ENCODE results near the gene PIP5K1B. TPM values are rescaled to one million over a fixed set of nuclear protein-coding genes. Genes with fewer than 3 reads are reported as not detected.
A peak's percentile ranks its signal among the peaks of the same experiment; 100 is the strongest.

The PIP5K1B gene
- total RNA-seq, 1 experiment from 2014 or later = 0.16 TPM

DNA sequence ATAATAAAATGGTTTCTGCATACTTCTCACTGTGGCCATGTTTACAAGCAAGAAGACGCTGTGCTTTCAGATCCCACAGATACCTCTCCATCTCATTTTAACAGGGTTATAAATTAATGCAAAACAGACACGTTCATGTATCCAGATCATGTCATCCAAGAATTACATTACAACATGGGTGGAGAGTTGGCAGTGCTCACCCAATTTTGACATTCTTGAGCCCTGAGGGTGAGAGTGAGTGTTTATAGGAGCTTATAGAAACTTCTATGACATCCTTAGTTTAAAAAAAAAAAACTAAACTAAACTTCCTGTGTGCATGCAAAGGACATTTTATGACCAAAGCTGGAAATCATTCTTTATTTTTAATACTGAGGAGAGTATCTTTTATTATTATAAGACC lies 299.8 kb downstream of the PIP5K1B start:
- intact Hi-C loops (cut with micrococcal nuclease) = no loop called here
- no peaks in the 10 kb centered on the region for H3K36me3 Mint-ChIP-seq (ENCODE audit: insufficient read depth, unreplicated experiment)
- ChIA-PET POLR2A (interaction anchor here (0.5 to 1.6 kb wide), 3 partner anchors 31 to 224 kb away, joined by 3 to 4 read pairs (median 3); partner anchors contain the start of gene FXN), CTCF (interaction anchor here (0.6 to 2.5 kb wide), 3 partner anchors 23 to 421 kb away, joined by 3 to 16 read pairs (median 13); no protein-coding TSS in a partner anchor)
- DNase-seq (ENCODE audit: unreplicated experiment) = peak; percentile 64
- peaks cover 6% of the 10 kb centered on the region for H3K4me1 Mint-ChIP-seq (ENCODE audit: insufficient read depth, unreplicated experiment)
- no peak overlapping the region for H3K4me3 Mint-ChIP-seq (ENCODE audit: unreplicated experiment)
- peaks cover 65% of the 10 kb centered on the region for H3K27me3 Mint-ChIP-seq (ENCODE audit: insufficient read depth, unreplicated experiment)
- no TSS peak for BruUV-seq (replicated peaks)
- no peak overlapping the region for H3K27ac Mint-ChIP-seq (ENCODE audit: low read depth, unreplicated experiment)
- H3K9me3 Mint-ChIP-seq (ENCODE audit: unreplicated experiment) = no peaks in the 10 kb centered on the region
- TF ChIP-seq, protein P1, sequence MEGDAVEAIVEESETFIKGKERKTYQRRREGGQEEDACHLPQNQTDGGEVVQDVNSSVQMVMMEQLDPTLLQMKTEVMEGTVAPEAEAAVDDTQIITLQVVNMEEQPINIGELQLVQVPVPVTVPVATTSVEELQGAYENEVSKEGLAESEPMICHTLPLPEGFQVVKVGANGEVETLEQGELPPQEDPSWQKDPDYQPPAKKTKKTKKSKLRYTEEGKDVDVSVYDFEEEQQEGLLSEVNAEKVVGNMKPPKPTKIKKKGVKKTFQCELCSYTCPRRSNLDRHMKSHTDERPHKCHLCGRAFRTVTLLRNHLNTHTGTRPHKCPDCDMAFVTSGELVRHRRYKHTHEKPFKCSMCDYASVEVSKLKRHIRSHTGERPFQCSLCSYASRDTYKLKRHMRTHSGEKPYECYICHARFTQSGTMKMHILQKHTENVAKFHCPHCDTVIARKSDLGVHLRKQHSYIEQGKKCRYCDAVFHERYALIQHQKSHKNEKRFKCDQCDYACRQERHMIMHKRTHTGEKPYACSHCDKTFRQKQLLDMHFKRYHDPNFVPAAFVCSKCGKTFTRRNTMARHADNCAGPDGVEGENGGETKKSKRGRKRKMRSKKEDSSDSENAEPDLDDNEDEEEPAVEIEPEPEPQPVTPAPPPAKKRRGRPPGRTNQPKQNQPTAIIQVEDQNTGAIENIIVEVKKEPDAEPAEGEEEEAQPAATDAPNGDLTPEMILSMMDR (IDR thresholded peaks at IDR 0.05; ENCODE audit: unreplicated experiment) = no peak

DNA sequence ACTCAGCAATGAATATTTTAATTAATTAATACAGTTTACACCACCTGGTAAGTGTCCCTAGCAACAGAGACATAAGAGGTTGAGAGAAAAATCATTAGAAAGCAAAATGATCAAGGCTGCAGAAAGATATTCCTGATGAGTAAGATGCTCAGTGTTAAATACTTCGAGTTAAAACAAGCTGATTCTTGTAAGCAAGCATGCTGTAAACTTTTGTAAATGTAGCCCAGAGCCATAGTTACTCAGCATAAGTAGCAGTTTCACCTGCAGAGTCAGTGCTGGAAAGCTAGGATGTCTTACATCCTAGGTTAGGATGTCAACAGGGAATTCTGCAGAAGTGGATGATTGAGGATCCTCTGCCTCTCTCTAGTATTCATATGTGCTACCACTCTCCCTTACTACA lies 304.7 kb downstream of the PIP5K1B start:
- H3K4me3 Mint-ChIP-seq (ENCODE audit: unreplicated experiment) = no peak overlapping the region
- ChIA-PET POLR2A (interaction anchor here (0.8 kb wide), 1 partner anchor 25 kb away, joined by 8 read pairs; the partner anchor contains the start of gene FXN), CTCF (interaction anchor here (0.7 to 2.4 kb wide), 6 partner anchors 10 to 503 kb away, joined by 3 to 14 read pairs (median 5); partner anchors contain the start of gene FXN)
- TF ChIP-seq, protein P1 (IDR thresholded peaks at IDR 0.05; ENCODE audit: unreplicated experiment) = no peak
- peaks cover 41% of the 10 kb centered on the region for H3K27me3 Mint-ChIP-seq (ENCODE audit: insufficient read depth, unreplicated experiment)
- peaks cover 3% of the 10 kb centered on the region for H3K4me1 Mint-ChIP-seq (ENCODE audit: insufficient read depth, unreplicated experiment)
- intact Hi-C loops (cut with micrococcal nuclease) = no loop called here
- no peak for DNase-seq (ENCODE audit: unreplicated experiment)
- H3K36me3 Mint-ChIP-seq (ENCODE audit: insufficient read depth, unreplicated experiment) = no peaks in the 10 kb centered on the region
- no peaks in the 10 kb centered on the region for H3K9me3 Mint-ChIP-seq (ENCODE audit: unreplicated experiment)
- no peak overlapping the region for H3K27ac Mint-ChIP-seq (ENCODE audit: low read depth, unreplicated experiment)
- BruUV-seq (replicated peaks) = no TSS peak

DNA sequence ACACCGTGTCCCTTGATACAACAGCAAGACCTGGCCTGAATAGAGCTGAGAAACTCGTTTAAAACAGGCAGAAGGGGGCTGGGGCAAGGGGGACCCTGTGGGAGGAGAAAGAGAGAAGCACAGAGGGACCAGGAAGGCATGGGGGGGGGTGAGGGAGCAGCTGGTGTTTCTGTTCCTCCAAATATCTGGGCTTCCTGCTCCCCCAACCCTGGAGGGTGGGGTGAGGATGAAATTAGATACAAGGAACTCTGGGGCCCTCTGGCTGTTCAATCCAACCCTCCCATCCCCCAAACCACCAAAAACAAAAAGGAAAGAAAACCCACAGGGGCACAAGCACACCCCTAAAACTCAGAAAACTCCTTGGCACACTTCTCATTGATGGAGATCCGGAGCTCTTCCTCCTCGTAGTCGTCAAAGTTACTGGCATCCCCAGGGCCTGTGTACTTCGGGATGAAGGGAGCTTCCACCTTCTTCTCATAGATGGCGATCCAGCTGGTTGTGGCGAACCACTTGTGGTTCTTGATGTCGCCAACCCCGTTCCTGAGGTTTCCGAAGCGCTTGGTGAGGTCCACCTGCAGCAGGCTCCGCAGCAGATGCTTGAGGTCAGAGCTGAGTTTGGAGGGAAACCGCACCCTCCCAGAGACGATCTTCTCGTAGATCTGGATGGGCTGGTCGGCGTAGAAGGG lies 307.8 kb downstream of the PIP5K1B start:
- peaks cover 43% of the 10 kb centered on the region for H3K27me3 Mint-ChIP-seq (ENCODE audit: insufficient read depth, unreplicated experiment)
- no peaks in the 10 kb centered on the region for H3K9me3 Mint-ChIP-seq (ENCODE audit: unreplicated experiment)
- ChIA-PET POLR2A (no interaction called here), CTCF (interaction anchor here (0.6 to 2.7 kb wide), 5 partner anchors 11 to 673 kb away, joined by 3 to 14 read pairs (median 4); no protein-coding TSS in a partner anchor)
- H3K4me1 Mint-ChIP-seq (ENCODE audit: insufficient read depth, unreplicated experiment) = no peaks in the 10 kb centered on the region
- TF ChIP-seq, protein P1 (IDR thresholded peaks at IDR 0.05; ENCODE audit: unreplicated experiment) = no peak
- H3K27ac Mint-ChIP-seq (ENCODE audit: low read depth, unreplicated experiment) = peak overlapping the region; percentile 63
- no peak for DNase-seq (ENCODE audit: unreplicated experiment)
- intact Hi-C loops (cut with micrococcal nuclease) = no loop called here
- no peaks in the 10 kb centered on the region for H3K36me3 Mint-ChIP-seq (ENCODE audit: insufficient read depth, unreplicated experiment)
- BruUV-seq (replicated peaks) = no TSS peak
- no peak overlapping the region for H3K4me3 Mint-ChIP-seq (ENCODE audit: unreplicated experiment)

DNA sequence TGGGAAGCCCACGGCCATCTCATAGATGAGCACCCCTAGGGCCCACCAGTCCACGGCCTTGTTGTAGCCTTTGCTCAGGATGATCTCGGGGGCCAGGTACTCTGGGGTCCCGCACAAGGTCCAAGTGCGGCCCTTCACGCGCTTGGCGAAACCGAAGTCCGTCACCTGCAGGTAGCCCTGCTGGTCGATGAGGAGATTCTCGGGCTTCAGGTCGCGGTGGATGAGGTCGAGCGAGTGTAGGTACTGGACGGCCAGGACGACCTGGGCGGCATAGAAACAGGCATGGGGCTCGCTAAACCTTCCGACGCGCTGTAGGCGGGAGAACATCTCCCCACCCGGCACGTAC lies 308.3 kb downstream of the PIP5K1B start:
- DNase-seq (ENCODE audit: unreplicated experiment) = no peak
- Mint-ChIP-seq H3K4me1 (ENCODE audit: insufficient read depth, unreplicated experiment) (no peaks in the 10 kb centered on the region), H3K9me3 (ENCODE audit: unreplicated experiment) (no peaks in the 10 kb centered on the region), H3K4me3 (ENCODE audit: unreplicated experiment) (no peak overlapping the region), H3K27ac (ENCODE audit: low read depth, unreplicated experiment) (no peak overlapping the region), H3K27me3 (ENCODE audit: insufficient read depth, unreplicated experiment) (peaks cover 38% of the 10 kb centered on the region), H3K36me3 (ENCODE audit: insufficient read depth, unreplicated experiment) (no peaks in the 10 kb centered on the region)
- intact Hi-C loops (cut with micrococcal nuclease) = no loop called here
- BruUV-seq (replicated peaks) = no TSS peak
- ChIA-PET CTCF (interaction anchor here (0.6 to 2.7 kb wide), 3 partner anchors 13 to 672 kb away, joined by 3 to 14 read pairs (median 11); no protein-coding TSS in a partner anchor), POLR2A (no interaction called here)
- TF ChIP-seq, protein P1 (IDR thresholded peaks at IDR 0.05; ENCODE audit: unreplicated experiment) = no peak

All from MCF 10A (cell line).